ENCODE results near the gene BCR. TPM values are rescaled to one million over a fixed set of nuclear protein-coding genes. Genes with fewer than 3 reads are reported as not detected.
A peak's percentile ranks its signal among the peaks of the same experiment; 100 is the strongest.

The BCR gene
- total RNA-seq, result 10 to 100 TPM; 21.8 to 44.6 (median 38.3) TPM
- polyA plus RNA-seq, result 10 to 100 TPM in 1 of 2 donors, 1 to 10 TPM in 1; 7.1 to 17.2 TPM
- long read RNA-seq, donor 1, full-length matches to known transcripts, result 10 of 57 reads
- long read RNA-seq, donor 1, partial matches to known transcripts, result 39 of 57 reads
- long read RNA-seq, donor 1, other reads (novel, unspliced or antisense), result 8 of 57 reads
- long read RNA-seq, donor 2, full-length matches to known transcripts, result 2 of 2 reads
- long read RNA-seq, donor 2, partial matches to known transcripts, result 0 of 2 reads
- long read RNA-seq, donor 2, other reads (novel, unspliced or antisense), result 0 of 2 reads
- long read RNA-seq, donor 3, full-length matches to known transcripts, result 74 of 131 reads
- long read RNA-seq, donor 3, partial matches to known transcripts, result 38 of 131 reads
- long read RNA-seq, donor 3, other reads (novel, unspliced or antisense), result 19 of 131 reads

DNA sequence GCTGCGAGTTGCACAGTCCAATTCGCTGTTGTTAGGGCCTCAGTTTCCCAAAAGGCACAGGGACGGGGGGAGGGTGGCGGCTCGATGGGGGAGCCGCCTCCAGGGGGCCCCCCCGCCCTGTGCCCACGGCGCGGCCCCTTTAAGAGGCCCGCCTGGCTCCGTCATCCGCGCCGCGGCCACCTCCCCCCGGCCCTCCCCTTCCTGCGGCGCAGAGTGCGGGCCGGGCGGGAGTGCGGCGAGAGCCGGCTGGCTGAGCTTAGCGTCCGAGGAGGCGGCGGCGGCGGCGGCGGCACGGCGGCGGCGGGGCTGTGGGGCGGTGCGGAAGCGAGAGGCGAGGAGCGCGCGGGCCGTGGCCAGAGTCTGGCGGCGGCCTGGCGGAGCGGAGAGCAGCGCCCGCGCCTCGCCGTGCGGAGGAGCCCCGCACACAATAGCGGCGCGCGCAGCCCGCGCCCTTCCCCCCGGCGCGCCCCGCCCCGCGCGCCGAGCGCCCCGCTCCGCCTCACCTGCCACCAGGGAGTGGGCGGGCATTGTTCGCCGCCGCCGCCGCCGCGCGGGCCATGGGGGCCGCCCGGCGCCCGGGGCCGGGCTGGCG lies at the start of gene BCR:
Gene BCR (plus strand): TSS at position 209 of the 592 bp plus-strand sequence. CDS start 452 bp downstream, outside the sequence.
- Histone ChIP-seq H3K27ac (peak within 1 kb of the TSS; percentile 11 to 30), H3K4me1 (ENCODE audit: insufficient read depth) (peaks cover 23% of the 10 kb centered on the region), H3K27me3 (no peaks in the 10 kb centered on the region), H3K36me3 (no peaks in the 10 kb centered on the region), H3K4me3 (peak within 1 kb of the TSS; percentile 66), H3K9me3 (no peaks in the 10 kb centered on the region)
- intact Hi-C loops (cut with DNase I), result loop anchor here in 1 of 4 donors (1.0 kb wide), 1 partner anchor 102 kb away; no protein-coding TSS in a partner anchor
- 1% methylated on average over 30 to 82 of the region's 88 CpGs for WGBS, 3 donors
- DNase-seq, result peak; percentile 73 to 80 (median 79)
- TF ChIP-seq, protein P1, sequence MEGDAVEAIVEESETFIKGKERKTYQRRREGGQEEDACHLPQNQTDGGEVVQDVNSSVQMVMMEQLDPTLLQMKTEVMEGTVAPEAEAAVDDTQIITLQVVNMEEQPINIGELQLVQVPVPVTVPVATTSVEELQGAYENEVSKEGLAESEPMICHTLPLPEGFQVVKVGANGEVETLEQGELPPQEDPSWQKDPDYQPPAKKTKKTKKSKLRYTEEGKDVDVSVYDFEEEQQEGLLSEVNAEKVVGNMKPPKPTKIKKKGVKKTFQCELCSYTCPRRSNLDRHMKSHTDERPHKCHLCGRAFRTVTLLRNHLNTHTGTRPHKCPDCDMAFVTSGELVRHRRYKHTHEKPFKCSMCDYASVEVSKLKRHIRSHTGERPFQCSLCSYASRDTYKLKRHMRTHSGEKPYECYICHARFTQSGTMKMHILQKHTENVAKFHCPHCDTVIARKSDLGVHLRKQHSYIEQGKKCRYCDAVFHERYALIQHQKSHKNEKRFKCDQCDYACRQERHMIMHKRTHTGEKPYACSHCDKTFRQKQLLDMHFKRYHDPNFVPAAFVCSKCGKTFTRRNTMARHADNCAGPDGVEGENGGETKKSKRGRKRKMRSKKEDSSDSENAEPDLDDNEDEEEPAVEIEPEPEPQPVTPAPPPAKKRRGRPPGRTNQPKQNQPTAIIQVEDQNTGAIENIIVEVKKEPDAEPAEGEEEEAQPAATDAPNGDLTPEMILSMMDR (IDR thresholded peaks at IDR 0.05), result no peak
- TF ChIP-seq EP300 (IDR thresholded peaks at IDR 0.05) (no peak), POLR2A (IDR thresholded peaks at IDR 0.05) (peak; percentile 73)

DNA sequence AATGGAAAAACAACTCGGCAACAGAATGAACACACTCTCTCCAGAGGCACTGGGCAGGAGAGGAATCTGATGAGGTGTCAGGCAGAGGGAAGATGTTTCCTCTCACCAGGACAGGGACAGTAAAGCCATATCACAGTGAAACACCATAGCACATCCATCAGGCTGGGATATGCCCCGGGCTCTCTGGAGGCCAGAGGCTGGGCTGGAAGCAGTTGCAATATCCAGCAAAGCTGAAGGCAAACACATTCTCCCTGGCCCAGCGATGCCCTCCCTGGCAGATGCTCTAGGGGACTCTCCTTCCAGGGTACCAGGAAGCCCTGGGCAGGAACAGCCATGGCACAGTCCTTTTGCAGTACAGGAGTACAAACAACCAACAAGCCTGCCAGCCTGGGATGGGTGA lies 49.6 kb upstream of the BCR start:
- intact Hi-C loops (cut with DNase I), result no loop called here
- Histone ChIP-seq H3K36me3 (no peaks in the 10 kb centered on the region), H3K27me3 (no peaks in the 10 kb centered on the region), H3K4me1 (ENCODE audit: insufficient read depth) (peaks cover 2% of the 10 kb centered on the region), H3K27ac (no peak overlapping the region), H3K9me3 (no peaks in the 10 kb centered on the region), H3K4me3 (no peak overlapping the region)
- TF ChIP-seq, protein P1 (IDR thresholded peaks at IDR 0.05), result no peak
- TF ChIP-seq POLR2A (IDR thresholded peaks at IDR 0.05) (no peak), EP300 (IDR thresholded peaks at IDR 0.05) (no peak)
- 52 to 65% (median 57%) methylated on average over 3 of the region's 3 CpGs for WGBS, 3 donors
- DNase-seq, result no peak

DNA sequence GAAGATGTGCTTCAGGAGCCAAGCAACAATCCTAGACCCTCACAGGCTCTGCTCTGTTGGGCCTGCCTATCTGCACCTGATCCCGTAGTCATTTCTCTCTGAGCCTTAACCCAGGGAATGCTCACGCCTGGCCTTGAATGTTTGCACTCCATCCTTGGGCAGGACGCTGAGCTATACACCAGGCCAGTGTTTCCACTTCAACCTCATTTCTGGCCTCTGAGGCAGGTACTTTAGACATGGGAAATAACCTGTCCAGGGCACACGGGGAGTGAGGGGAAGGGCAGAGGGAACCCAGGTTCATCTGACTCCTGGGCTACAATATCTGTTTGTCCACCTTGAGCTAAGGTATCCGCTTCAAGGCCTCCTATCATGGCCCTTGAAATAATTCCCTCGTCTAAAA lies 48.4 kb upstream of the BCR start:
- no peak overlapping the region for H3K27ac ChIP-seq
- H3K27me3 ChIP-seq, result no peaks in the 10 kb centered on the region
- H3K4me3 ChIP-seq, result no peak overlapping the region
- no peaks in the 10 kb centered on the region for H3K36me3 ChIP-seq
- 72 to 81% (median 75%) methylated on average over 6 of the region's 6 CpGs for WGBS, 3 donors
- no peak for DNase-seq
- intact Hi-C loops (cut with DNase I), result no loop called here
- TF ChIP-seq EP300 (IDR thresholded peaks at IDR 0.05), result no peak
- TF ChIP-seq, protein P1 (IDR thresholded peaks at IDR 0.05), result no peak
- no peak for TF ChIP-seq POLR2A (IDR thresholded peaks at IDR 0.05)
- no peaks in the 10 kb centered on the region for H3K9me3 ChIP-seq
- H3K4me1 ChIP-seq (ENCODE audit: insufficient read depth), result peaks cover 1% of the 10 kb centered on the region

DNA sequence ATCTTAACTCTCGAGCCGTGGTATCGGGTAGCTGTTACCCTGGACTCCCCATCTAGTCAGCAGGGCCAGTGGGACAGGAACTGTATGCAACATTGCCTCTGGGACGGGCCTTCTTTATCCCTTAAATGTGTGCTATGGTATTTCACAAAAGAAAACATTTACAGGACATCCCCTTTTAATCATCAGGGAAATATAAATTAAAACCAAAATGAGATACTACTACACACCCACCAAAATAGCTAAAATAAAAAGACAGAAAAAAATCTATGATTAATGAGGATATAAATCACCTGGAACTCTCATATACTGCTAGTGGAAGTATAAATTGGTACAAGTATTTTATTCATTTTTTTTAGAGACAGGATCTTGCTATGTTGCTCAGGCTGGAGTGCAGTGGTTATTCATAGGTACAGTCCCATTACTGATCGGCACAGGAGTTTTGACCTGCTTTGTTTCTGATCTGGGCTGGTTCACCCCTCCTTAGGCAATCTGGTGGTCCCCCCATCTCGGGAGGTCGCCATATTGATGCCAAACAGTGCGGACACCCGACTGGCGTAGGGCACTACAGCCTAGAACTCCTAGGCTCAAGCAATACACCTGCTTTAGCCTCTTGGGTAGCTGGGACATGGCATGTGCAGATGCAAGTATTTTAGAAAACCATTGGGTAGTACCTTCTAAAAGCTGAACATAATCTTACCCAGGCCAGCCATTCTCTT lies 47.8 kb upstream of the BCR start:
- Histone ChIP-seq H3K27me3 (no peaks in the 10 kb centered on the region), H3K4me3 (no peak overlapping the region), H3K9me3 (no peaks in the 10 kb centered on the region), H3K27ac (no peak overlapping the region), H3K36me3 (no peaks in the 10 kb centered on the region), H3K4me1 (ENCODE audit: insufficient read depth) (peaks cover 1% of the 10 kb centered on the region)
- DNase-seq, result no peak
- TF ChIP-seq EP300 (IDR thresholded peaks at IDR 0.05), result no peak
- TF ChIP-seq, protein P1 (IDR thresholded peaks at IDR 0.05), result no peak
- TF ChIP-seq POLR2A (IDR thresholded peaks at IDR 0.05), result no peak
- intact Hi-C loops (cut with DNase I), result no loop called here
- WGBS, 3 donors, result 89 to 92% (median 90%) methylated on average over 10 of the region's 10 CpGs
